Mesodermal cell (in vitro differentiated cells): ENCODE measurements around the gene FZD8. TPM values are rescaled to one million over a fixed set of nuclear protein-coding genes. Genes with fewer than 3 reads are reported as not detected.
"Not testable (repeated sequence)": the region's sequence is repeated elsewhere in the genome, so short reads cannot be mapped to it uniquely, and the experiment has no call there.

ENCODE experiments used
- H3K27ac ChIP-seq: 2 replicates; pipeline ENCODE4 v1.7.0; 2013; ENCODE audit warnings: mild to moderate bottlenecking, low read depth, low read length, moderate library complexity; ENCODE audit not compliant: severe bottlenecking
- H3K36me3 ChIP-seq: 2 replicates; pipeline ENCODE4 v1.7.1; 2013; ENCODE audit warnings: mild to moderate bottlenecking, low read length, moderate library complexity; ENCODE audit not compliant: control insufficient read depth, insufficient read depth
- H3K4me1 ChIP-seq: one replicate; pipeline ENCODE4 v1.7.1; 2013; ENCODE audit warnings: mild to moderate bottlenecking, low read length; ENCODE audit not compliant: insufficient read depth, control insufficient read depth, poor library complexity, severe bottlenecking
- H3K4me3 ChIP-seq: 2 replicates; pipeline ENCODE4 v1.7.0; 2013; ENCODE audit warnings: low read length, control low read depth, mild to moderate bottlenecking; ENCODE audit not compliant: insufficient read depth, poor library complexity, severe bottlenecking; ENCODE audit errors: extremely low read depth
- H3K9me3 ChIP-seq: 2 replicates; pipeline ENCODE4 v1.7.1; 2013; ENCODE audit warnings: mild to moderate bottlenecking, low read length, moderate library complexity; ENCODE audit not compliant: control insufficient read depth
- WGBS, 2 experiments: methylation state at CpG; one replicate each; pipeline ENCODE4 v1.1.5; 2013; ENCODE audit warnings: missing lambda C conversion rate in 2 of 2; ENCODE audit not compliant: insufficient coverage in 2 of 2; 5-methylcytosine and 5-hydroxymethylcytosine counted together
- polyA plus RNA-seq, 2 experiments: library from polyadenylated mRNA; stranded (reverse); fragments of 50-300 nt; gene quantifications; one replicate each; pipeline ENCODE4 v1.2.3, GENCODE V29; 2013

The FZD8 gene
- 15.9 TPM for polyA plus RNA-seq (2013, experiment 1 of 2)
- polyA plus RNA-seq (2013, experiment 2 of 2): 17.3 TPM

GRCh38 chr10:35642035-35642792, at the start of gene FZD8:
Gene FZD8, minus strand, starts transcription at chr10:35642296. Its CDS starts 867 bp downstream, at chr10:35641429.
- peak within 1 kb of the TSS; percentile 36 for H3K27ac ChIP-seq
- WGBS, 2 experiments: 0 to 1% methylated on average over 55 to 59 of the region's 80 CpGs
- peak within 1 kb of the TSS; percentile 74 for H3K4me3 ChIP-seq

DNA sequence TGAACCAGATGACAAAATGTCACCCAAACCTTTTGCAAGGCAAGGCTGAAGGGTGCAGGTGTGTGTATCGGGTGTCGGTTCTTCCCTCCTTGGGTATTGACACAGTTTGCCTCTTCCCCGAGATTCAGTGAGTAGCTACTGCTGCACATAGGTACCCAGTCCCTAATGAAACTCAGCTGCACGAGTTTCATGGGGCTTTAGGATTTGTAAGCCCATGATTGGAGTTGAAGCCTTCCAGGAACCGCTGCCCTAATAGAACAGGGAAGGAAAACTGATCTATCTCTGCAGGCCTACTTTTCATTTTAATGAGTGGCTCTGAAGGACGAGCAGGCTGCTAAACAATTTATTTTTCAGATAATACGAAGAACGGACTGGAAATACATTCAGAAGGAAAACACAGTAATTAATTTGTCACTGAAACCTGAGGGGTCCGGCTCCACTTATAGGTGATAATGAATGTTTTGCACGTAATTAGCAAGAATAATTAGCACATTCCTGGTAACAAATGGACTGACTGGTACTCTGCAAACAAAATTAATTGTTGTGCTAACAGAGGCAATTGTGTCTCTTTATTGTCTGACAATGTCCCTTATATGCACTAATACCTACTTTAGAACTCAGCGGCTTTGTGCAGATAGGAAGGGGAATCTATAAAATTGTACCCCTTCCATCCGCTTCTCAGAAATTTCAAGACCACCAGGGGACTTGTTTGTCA, 49.6 kb upstream of the FZD8 start:
- Histone ChIP-seq H3K36me3 (no peaks in the 10 kb centered on the region), H3K4me1 (peaks cover 1% of the 10 kb centered on the region), H3K27ac (no peak overlapping the region), H3K9me3 (no peaks in the 10 kb centered on the region), H3K4me3 (no peak overlapping the region)
- WGBS, 2 experiments: 34 to 60% methylated on average over 4 to 7 of the region's 12 CpGs

More at GRCh38 chr10:35642035-35642792, at the start of gene FZD8:
- peaks cover 3% of the 10 kb centered on the region for H3K9me3 ChIP-seq
- peaks cover 15% of the 10 kb centered on the region for H3K4me1 ChIP-seq
- no peaks in the 10 kb centered on the region for H3K36me3 ChIP-seq

GRCh38 chr10:35690534-35690933, 48.4 kb upstream of the FZD8 start:
- Histone ChIP-seq H3K9me3 (no peaks in the 10 kb centered on the region), H3K4me1 (no peaks in the 10 kb centered on the region), H3K4me3 (no peak overlapping the region), H3K27ac (no peak overlapping the region), H3K36me3 (no peaks in the 10 kb centered on the region)
- WGBS, 2 experiments: 82 to 90% methylated on average over 2 to 3 of the region's 5 CpGs

DNA sequence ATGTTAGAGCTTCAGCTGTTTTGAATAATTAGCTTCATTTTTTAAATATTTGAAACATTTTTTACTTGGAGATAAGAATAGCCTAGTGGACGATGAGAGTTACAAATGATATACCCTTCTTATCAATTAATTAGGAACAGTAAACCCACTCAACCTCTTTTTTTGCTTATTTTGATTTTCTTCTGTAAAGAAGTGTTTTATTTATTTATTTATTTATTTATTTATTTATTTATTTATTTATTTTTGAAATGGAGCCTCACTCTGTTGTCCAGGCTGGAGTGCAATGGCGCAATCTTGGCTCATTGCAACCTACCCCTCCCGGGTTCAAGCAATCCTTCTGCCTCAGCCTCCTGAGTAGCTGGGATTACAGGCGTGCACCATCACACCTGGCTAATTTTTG, 43.8 kb upstream of the FZD8 start:
- H3K4me1 ChIP-seq, H3K4me3 ChIP-seq, H3K9me3 ChIP-seq, H3K36me3 ChIP-seq, H3K27ac ChIP-seq: not testable (repeated sequence)
- 100% methylated on average over 2 of the region's 4 CpGs; no CpG with 5 or more reads in 1 of the 2 experiments for WGBS, 2 experiments

GRCh38 chr10:35685402-35685801, 43.3 kb upstream of the FZD8 start:
- Histone ChIP-seq H3K4me1 (no peaks in the 10 kb centered on the region), H3K9me3 (no peaks in the 10 kb centered on the region), H3K36me3 (no peaks in the 10 kb centered on the region), H3K4me3 (no peak overlapping the region), H3K27ac (no peak overlapping the region)
- WGBS, 2 experiments: 83% methylated on average over 1 of the region's 3 CpGs; no CpG with 5 or more reads in 1 of the 2 experiments

GRCh38 chr10:35684586-35684985, 42.5 kb upstream of the FZD8 start:
- Histone ChIP-seq H3K9me3 (no peaks in the 10 kb centered on the region), H3K36me3 (no peaks in the 10 kb centered on the region), H3K4me1 (no peaks in the 10 kb centered on the region), H3K27ac (no peak overlapping the region), H3K4me3 (no peak overlapping the region)
- 80 to 94% methylated on average over 3 of the region's 5 CpGs for WGBS, 2 experiments

DNA sequence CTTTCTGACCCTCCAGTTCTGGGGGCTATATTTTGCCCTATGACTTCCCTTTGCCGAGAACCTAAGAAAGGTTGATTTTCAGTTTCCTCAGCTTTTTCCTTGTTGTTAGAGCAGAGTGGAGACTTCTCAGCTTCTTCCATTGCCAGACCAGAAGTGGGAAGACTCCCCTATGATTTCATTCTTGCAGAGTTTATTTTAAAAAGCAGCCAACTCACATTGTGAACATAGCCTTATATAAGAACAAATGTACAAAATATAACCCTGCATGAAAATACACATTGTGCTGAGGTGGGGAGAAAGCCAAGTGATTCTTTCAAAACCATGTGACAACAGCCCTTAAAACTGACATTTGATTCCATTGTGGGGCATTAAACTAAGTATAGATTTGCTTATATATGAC, 33.8 kb upstream of the FZD8 start:
- no peaks in the 10 kb centered on the region for H3K9me3 ChIP-seq
- no peaks in the 10 kb centered on the region for H3K36me3 ChIP-seq
- H3K4me3 ChIP-seq: no peak overlapping the region
- H3K27ac ChIP-seq: no peak overlapping the region
- 60% methylated on average over 1 of the region's 1 CpG; no CpG with 5 or more reads in 1 of the 2 experiments for WGBS, 2 experiments
- no peaks in the 10 kb centered on the region for H3K4me1 ChIP-seq

DNA sequence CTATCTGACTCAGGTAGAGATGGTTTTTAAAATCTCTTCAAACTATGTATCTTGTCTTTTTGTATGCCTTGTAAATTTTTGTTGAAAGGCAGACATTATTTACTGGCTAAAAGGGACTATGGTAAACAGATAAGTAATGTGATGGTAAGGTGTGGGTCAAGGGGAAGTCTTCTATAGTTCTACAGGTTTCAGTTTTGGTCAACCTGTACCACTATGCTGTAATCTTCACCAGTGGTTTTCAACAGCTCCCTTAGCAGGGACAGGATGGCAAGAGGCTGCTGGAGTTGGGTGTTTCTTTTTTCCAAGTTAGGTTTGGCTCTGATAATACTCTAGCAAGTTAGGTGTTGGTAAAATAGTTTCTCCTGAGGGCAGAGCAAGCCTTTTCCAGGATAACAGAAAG, 32.7 kb upstream of the FZD8 start:
- H3K4me1 ChIP-seq: no peaks in the 10 kb centered on the region
- no peaks in the 10 kb centered on the region for H3K36me3 ChIP-seq
- H3K4me3 ChIP-seq: no peak overlapping the region
- no peak overlapping the region for H3K27ac ChIP-seq
- no peaks in the 10 kb centered on the region for H3K9me3 ChIP-seq

DNA sequence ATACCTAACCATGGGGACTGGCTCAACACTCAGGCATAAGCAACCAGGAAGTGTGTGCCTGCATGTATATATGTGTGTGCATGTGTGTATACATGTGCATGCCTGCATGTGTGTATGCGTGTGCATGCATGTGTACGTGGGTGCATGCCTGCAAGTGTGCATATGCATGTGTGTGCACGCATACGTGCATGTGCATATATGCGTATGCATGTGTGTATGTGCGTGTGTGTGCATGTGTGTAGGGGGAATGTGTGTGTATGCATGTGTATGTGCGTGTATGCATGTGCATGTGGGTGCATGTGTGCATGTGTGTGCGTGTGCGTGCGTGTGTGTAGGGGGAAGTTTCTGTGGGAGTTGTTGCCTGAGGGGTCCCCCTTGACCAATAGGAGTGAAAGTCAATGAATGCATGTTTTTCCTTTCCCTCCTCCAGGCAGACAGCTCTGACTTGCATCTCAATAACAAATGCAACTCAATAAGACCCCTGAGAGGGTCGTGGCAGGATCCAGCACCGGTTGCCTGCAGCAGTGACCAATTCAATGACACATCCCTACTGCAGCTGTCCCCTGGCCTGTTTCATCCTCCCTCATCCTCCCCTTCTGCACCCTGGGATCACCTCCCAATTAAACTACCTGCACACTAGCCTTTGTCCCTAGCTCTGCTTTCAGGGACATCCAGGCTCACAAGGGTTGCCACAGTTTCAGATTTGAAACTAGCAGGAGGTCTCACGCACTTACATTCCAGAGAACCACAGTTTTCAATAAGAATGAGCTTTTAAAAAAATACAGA, 27.0 kb upstream of the FZD8 start:
- no peaks in the 10 kb centered on the region for H3K4me1 ChIP-seq
- 71 to 96% methylated on average over 5 to 12 of the region's 13 CpGs for WGBS, 2 experiments
- H3K27ac ChIP-seq: no peak overlapping the region
- no peak overlapping the region for H3K4me3 ChIP-seq
- no peaks in the 10 kb centered on the region for H3K36me3 ChIP-seq
- peaks cover 5% of the 10 kb centered on the region for H3K9me3 ChIP-seq

GRCh38 chr10:35667971-35668370, 25.9 kb upstream of the FZD8 start:
- Histone ChIP-seq H3K4me3 (no peak overlapping the region), H3K9me3 (peaks cover 5% of the 10 kb centered on the region), H3K27ac (no peak overlapping the region), H3K36me3 (no peaks in the 10 kb centered on the region), H3K4me1 (no peaks in the 10 kb centered on the region)
- WGBS, 2 experiments: 94 to 95% methylated on average over 8 to 9 of the region's 9 CpGs
